ENCODE data around the gene SUGCT. TPM values are rescaled to one million over a fixed set of nuclear protein-coding genes. Genes with fewer than 3 reads are reported as not detected.

Gene SUGCT
- total RNA-seq, 2 experiments from 2014 or later: 0.44 to 0.57 TPM

GRCh38 chr7:40888499-40888898, 753.7 kb downstream of the SUGCT start:
- Mint-ChIP-seq H3K9me3 (peaks cover 6% of the 10 kb centered on the region), H3K27me3 (no peaks in the 10 kb centered on the region), H3K4me3 (no peak overlapping the region), H3K4me1 (peaks cover 2% of the 10 kb centered on the region), H3K36me3 (no peaks in the 10 kb centered on the region), H3K27ac (no peak overlapping the region)
- DNase-seq (no peak), ATAC-seq (ENCODE audit: low read depth) (no peak)
- POLR2A ChIA-PET: no interaction called here

DNA sequence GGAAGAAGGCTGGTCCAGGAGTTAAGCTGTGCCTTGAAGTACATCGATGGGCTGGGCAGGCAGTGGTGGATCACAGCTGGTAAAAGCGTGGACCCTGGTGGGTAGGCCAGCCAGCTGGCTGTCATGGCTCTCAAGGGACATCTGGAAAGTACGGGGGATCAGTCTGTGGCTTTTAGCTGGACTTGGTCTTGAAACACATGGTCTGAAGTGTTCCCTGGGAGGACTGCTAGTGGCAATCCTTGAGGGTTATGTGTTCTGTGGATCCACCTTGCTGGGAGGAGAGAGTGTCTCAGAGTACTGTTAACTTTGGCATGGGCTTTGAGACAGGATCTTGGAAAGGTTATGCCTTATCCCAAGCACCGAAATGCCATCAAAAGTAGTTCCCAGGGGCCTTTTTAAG, 754.3 kb downstream of the SUGCT start:
- Mint-ChIP-seq H3K9me3 (peaks cover 6% of the 10 kb centered on the region), H3K4me3 (no peak overlapping the region), H3K27me3 (no peaks in the 10 kb centered on the region), H3K4me1 (peaks cover 2% of the 10 kb centered on the region), H3K36me3 (no peaks in the 10 kb centered on the region), H3K27ac (no peak overlapping the region)
- ATAC-seq (ENCODE audit: low read depth) (no peak), DNase-seq (no peak)
- POLR2A ChIA-PET: no interaction called here

- no peaks in the 10 kb centered on the region for H3K27me3 Mint-ChIP-seq
- peaks cover 2% of the 10 kb centered on the region for H3K4me1 Mint-ChIP-seq
- H3K4me3 Mint-ChIP-seq: no peak overlapping the region
- DNase-seq (no peak), ATAC-seq (ENCODE audit: low read depth) (no peak)
- H3K9me3 Mint-ChIP-seq: peaks cover 6% of the 10 kb centered on the region
- POLR2A ChIA-PET: no interaction called here
- no peak overlapping the region for H3K27ac Mint-ChIP-seq
- H3K36me3 Mint-ChIP-seq: no peaks in the 10 kb centered on the region
Measured at GRCh38 chr7:40889539-40889938, 754.7 kb downstream of the SUGCT start.

DNA sequence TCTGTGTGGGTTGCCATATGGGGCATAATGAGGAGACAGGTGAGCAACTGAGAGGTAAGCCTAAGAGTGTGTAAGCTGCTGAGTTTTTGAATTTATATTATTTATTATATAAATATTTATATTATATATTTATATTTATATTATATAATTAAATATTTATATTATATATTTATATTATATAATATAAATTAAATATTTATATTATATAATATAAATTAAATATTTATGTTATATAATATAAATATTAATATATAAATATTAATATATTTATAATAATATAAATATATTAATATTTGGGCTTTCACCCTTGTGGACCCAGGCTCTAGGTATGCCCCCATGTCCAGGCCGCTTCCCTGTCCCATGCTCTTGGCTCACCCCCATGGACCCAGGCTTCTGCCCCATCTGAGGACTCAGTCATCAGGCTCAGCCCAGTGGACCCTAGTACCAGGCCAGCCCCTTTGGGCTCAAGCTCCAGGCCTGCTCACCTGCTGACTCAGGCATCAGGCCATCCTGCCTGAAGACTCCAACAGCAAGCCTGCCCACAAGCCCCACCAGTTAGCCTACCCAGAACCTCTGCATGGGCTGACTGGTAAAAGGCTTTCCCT, 755.4 kb downstream of the SUGCT start:
- POLR2A ChIA-PET: no interaction called here
- H3K27me3 Mint-ChIP-seq: no peaks in the 10 kb centered on the region

GRCh38 chr7:40891232-40891631, 756.4 kb downstream of the SUGCT start:
- no peak for DNase-seq
- no peak for ATAC-seq (ENCODE audit: low read depth)

More for the DNA sequence above, 755.4 kb downstream of the SUGCT start:
- H3K36me3 Mint-ChIP-seq: no peaks in the 10 kb centered on the region
- H3K4me1 Mint-ChIP-seq: peaks cover 2% of the 10 kb centered on the region
- H3K4me3 Mint-ChIP-seq: no peak overlapping the region
- DNase-seq (no peak), ATAC-seq (ENCODE audit: low read depth) (no peak)
- no peak overlapping the region for H3K27ac Mint-ChIP-seq
- peaks cover 8% of the 10 kb centered on the region for H3K9me3 Mint-ChIP-seq

DNA sequence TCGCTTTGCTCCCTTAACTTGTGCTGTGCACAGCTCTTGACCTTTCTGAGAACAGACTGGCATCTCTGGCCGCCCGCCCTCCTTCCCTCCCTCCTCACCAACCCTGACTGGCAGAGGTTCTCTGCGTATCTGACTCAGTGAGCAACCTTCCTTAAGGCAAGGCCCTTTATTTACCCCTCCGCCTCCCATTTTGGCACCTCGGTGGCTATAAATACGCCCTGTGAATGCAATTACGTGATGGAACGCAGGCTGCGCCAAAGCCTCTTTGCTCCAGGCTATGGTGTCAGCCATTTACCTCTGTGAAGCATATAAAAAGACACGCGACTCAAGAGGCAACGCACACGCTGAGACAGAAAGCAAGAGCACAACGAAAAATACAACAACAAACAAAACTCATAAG, 764.3 kb downstream of the SUGCT start:
- Mint-ChIP-seq H3K36me3 (no peaks in the 10 kb centered on the region), H3K27me3 (no peaks in the 10 kb centered on the region), H3K9me3 (peaks cover 12% of the 10 kb centered on the region), H3K27ac (no peak overlapping the region), H3K4me1 (no peaks in the 10 kb centered on the region), H3K4me3 (no peak overlapping the region)
- ATAC-seq (ENCODE audit: low read depth) (no peak), DNase-seq (no peak)
- POLR2A ChIA-PET: no interaction called here

More at GRCh38 chr7:40891232-40891631, 756.4 kb downstream of the SUGCT start:
- no peaks in the 10 kb centered on the region for H3K4me1 Mint-ChIP-seq
- H3K36me3 Mint-ChIP-seq: no peaks in the 10 kb centered on the region
- no peak overlapping the region for H3K4me3 Mint-ChIP-seq
- peaks cover 8% of the 10 kb centered on the region for H3K9me3 Mint-ChIP-seq
- POLR2A ChIA-PET: no interaction called here
- no peaks in the 10 kb centered on the region for H3K27me3 Mint-ChIP-seq
- no peak overlapping the region for H3K27ac Mint-ChIP-seq

- DNase-seq (no peak), ATAC-seq (ENCODE audit: low read depth) (no peak)
- H3K27me3 Mint-ChIP-seq: no peaks in the 10 kb centered on the region
- no peak overlapping the region for H3K4me3 Mint-ChIP-seq
- no peaks in the 10 kb centered on the region for H3K4me1 Mint-ChIP-seq
- peaks cover 12% of the 10 kb centered on the region for H3K9me3 Mint-ChIP-seq
- POLR2A ChIA-PET: no interaction called here
- H3K27ac Mint-ChIP-seq: no peak overlapping the region
- no peaks in the 10 kb centered on the region for H3K36me3 Mint-ChIP-seq
Measured at GRCh38 chr7:40899636-40900507, 765.1 kb downstream of the SUGCT start.

DNA sequence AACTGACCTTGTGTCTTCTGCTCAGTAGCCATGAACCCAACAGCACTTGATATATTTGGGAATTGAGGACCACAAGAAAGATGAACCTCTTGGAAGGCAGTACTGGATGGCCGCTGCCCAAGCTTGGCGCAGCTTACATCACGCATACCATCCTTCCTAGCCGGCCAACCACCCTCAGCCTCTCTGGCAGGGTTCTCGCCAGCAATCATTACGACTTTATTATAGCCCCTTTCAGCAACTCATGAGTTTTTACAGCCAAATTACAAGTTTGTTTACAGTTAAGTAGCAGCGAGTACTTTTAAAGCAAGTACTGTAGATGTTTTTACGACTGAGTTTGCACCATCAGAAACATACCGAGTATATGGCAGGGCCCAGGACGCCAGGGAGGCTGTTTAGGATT, 769.1 kb downstream of the SUGCT start:
- Mint-ChIP-seq H3K4me1 (no peaks in the 10 kb centered on the region), H3K36me3 (no peaks in the 10 kb centered on the region), H3K27ac (no peak overlapping the region), H3K27me3 (no peaks in the 10 kb centered on the region), H3K9me3 (peaks cover 2% of the 10 kb centered on the region), H3K4me3 (no peak overlapping the region)
- POLR2A ChIA-PET: no interaction called here
- DNase-seq (no peak), ATAC-seq (ENCODE audit: low read depth) (no peak)

- ATAC-seq (ENCODE audit: low read depth): no peak
- POLR2A ChIA-PET: no interaction called here
Measured at GRCh38 chr7:40907286-40907685, 772.5 kb downstream of the SUGCT start.

GRCh38 chr7:40909346-40909980, 774.7 kb downstream of the SUGCT start:
- Mint-ChIP-seq H3K36me3 (no peaks in the 10 kb centered on the region), H3K27me3 (no peaks in the 10 kb centered on the region), H3K27ac (no peak overlapping the region), H3K4me3 (no peak overlapping the region), H3K4me1 (no peaks in the 10 kb centered on the region), H3K9me3 (peaks cover 3% of the 10 kb centered on the region)
- ATAC-seq (ENCODE audit: low read depth): no peak
- POLR2A ChIA-PET: no interaction called here
- DNase-seq: no peak

More at GRCh38 chr7:40907286-40907685, 772.5 kb downstream of the SUGCT start:
- H3K36me3 Mint-ChIP-seq: no peaks in the 10 kb centered on the region
- H3K9me3 Mint-ChIP-seq: peaks cover 3% of the 10 kb centered on the region
- H3K4me1 Mint-ChIP-seq: no peaks in the 10 kb centered on the region
- no peak overlapping the region for H3K4me3 Mint-ChIP-seq
- H3K27ac Mint-ChIP-seq: no peak overlapping the region
- DNase-seq: no peak
- H3K27me3 Mint-ChIP-seq: no peaks in the 10 kb centered on the region

Other genes with a start within 250 kb of the SUGCT start
- 10 to 100 TPM; 62.7 to 65.2 TPM for gene CDK13, start 184.7 kb upstream of the SUGCT start, total RNA-seq
- 10 to 100 TPM; 35.7 to 41.5 TPM for gene MPLKIP, start 383 bp upstream of the SUGCT start, total RNA-seq

Measured in activated naive CD8-positive, alpha-beta T cell treated with anti-CD3 and anti-CD28 coated beads, Interleukin-2, amount 10 ng/mL, durations not matched to agents 7 days and 5 days (primary cell).